HG03066 (cell line): Measurements from ENCODE around the gene PIK3CA.
"Not testable (repeated sequence)": the region's sequence is repeated elsewhere in the genome, so short reads cannot be mapped to it uniquely, and the experiment has no call there.

Source experiments
- ATAC-seq: cut with Tn5 transposase; IDR thresholded peaks from one replicate; pipeline ENCODE4 v1.9.1; 2021; ENCODE audit warnings: low read depth; ENCODE audit not compliant: unreplicated experiment

PIK3CA gene

GRCh38 chr3:179192542-179192941 lies 44.4 kb downstream of the PIK3CA start:
- ATAC-seq: no peak

GRCh38 chr3:179194931-179195330 lies 46.8 kb downstream of the PIK3CA start:
- ATAC-seq: no peak

GRCh38 chr3:179196098-179196497 lies 47.9 kb downstream of the PIK3CA start:
- peak; percentile 93 for ATAC-seq

GRCh38 chr3:179196700-179197099 lies 48.5 kb downstream of the PIK3CA start:
- ATAC-seq: no peak

GRCh38 chr3:179200790-179201189 lies 52.6 kb downstream of the PIK3CA start:
- no peak for ATAC-seq

GRCh38 chr3:179215550-179215949 lies 67.4 kb downstream of the PIK3CA start:
- not testable (repeated sequence) for ATAC-seq

- not testable (repeated sequence) for ATAC-seq
Observed at GRCh38 chr3:179218213-179218612, 70.1 kb downstream of the PIK3CA start.

- no peak for ATAC-seq
Observed at GRCh38 chr3:179223548-179223947, 75.4 kb downstream of the PIK3CA start.

GRCh38 chr3:179224584-179224983 lies 76.4 kb downstream of the PIK3CA start:
- ATAC-seq: no peak

- ATAC-seq: no peak
Observed at GRCh38 chr3:179227349-179227748, 79.2 kb downstream of the PIK3CA start.

GRCh38 chr3:179229177-179229576 lies 81.0 kb downstream of the PIK3CA start:
- no peak for ATAC-seq

- no peak for ATAC-seq
Observed at GRCh38 chr3:179233043-179233442, 84.9 kb downstream of the PIK3CA start.

GRCh38 chr3:179234199-179234598 lies 86.0 kb downstream of the PIK3CA start:
- no peak for ATAC-seq

- peak; percentile 78 for ATAC-seq
Observed at GRCh38 chr3:179236669-179237301, 88.6 kb downstream of the PIK3CA start.

- ATAC-seq: not testable (repeated sequence)
Observed at GRCh38 chr3:179240299-179240698, 92.1 kb downstream of the PIK3CA start.

- not testable (repeated sequence) for ATAC-seq
Observed at GRCh38 chr3:179242859-179243258, 94.7 kb downstream of the PIK3CA start.

- no peak for ATAC-seq
Observed at GRCh38 chr3:179244878-179245277, 96.7 kb downstream of the PIK3CA start.

- ATAC-seq: no peak
Observed at GRCh38 chr3:179247289-179248015, 99.3 kb downstream of the PIK3CA start.

- ATAC-seq: no peak
Observed at GRCh38 chr3:179250803-179251476, 102.8 kb downstream of the PIK3CA start, which contains the start of gene KCNMB3. KCNMB3 (minus strand) TSS chr3:179251114; CDS start chr3:179250990, 124 bp downstream.

GRCh38 chr3:179256813-179257212 lies 108.7 kb downstream of the PIK3CA start:
- ATAC-seq: no peak

- ATAC-seq: not testable (repeated sequence)
Observed at GRCh38 chr3:179257742-179258141, 109.6 kb downstream of the PIK3CA start.
